ENCODE results near the gene NFATC1.

DNA sequence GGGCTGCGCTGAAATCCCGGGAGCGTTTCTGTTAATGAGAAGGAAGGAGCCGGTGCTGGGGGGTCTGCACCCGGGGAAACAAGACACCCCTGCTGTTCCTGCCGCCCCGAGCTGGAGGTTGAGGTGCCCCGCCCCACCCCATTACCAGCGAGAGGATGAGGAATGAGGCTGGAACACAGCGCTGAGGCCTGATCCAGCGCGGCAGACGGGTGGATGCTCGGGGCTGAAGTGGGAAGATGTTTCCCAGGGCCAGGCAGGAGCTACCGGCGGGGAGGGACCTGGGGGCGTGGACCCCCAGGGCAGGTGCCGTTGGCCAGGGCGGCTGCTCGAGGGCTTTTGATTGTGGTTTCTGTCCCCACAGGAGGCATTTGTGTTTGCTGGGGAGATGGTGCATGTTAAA, 149.5 kb downstream of the NFATC1 start:
- TF ChIP-seq CTCF (IDR thresholded peaks at IDR 0.05; ENCODE audit: borderline replicate concordance, extremely low read depth, low read length, poor library complexity, severe bottlenecking) (no peak), EZH2 (IDR thresholded peaks at IDR 0.05; ENCODE audit: borderline replicate concordance, low read depth, low read length, severe bottlenecking) (no peak)

Measured in DND-41 (cell line).